ENCODE results near the gene CDHR3. TPM values are rescaled to one million over a fixed set of nuclear protein-coding genes. Genes with fewer than 3 reads are reported as not detected.

CDHR3 gene
- total RNA-seq, 1 donor from 2014 or later: 5.7 TPM

DNA sequence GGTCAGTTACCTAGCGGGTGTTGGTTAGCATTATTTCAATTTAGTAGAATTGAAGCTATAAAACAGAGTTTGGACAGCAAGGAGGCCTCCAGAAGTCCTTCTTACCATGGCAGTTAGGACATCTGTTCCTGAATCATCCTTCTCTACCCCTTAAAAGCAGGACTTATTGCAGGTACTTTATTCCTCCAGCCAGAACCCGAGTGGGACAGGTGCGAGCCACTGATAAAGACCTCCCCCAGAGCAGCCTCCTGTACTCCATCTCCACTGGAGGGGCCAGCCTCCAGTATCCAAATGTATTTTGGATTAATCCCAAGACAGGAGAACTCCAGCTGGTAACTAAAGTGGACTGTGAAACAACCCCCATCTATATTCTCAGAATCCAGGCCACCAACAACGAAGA, 54.6 kb downstream of the CDHR3 start:
- no peaks in the 10 kb centered on the region for H3K27me3 ChIP-seq
- H3K36me3 ChIP-seq: no peaks in the 10 kb centered on the region
- TF ChIP-seq, protein P1, sequence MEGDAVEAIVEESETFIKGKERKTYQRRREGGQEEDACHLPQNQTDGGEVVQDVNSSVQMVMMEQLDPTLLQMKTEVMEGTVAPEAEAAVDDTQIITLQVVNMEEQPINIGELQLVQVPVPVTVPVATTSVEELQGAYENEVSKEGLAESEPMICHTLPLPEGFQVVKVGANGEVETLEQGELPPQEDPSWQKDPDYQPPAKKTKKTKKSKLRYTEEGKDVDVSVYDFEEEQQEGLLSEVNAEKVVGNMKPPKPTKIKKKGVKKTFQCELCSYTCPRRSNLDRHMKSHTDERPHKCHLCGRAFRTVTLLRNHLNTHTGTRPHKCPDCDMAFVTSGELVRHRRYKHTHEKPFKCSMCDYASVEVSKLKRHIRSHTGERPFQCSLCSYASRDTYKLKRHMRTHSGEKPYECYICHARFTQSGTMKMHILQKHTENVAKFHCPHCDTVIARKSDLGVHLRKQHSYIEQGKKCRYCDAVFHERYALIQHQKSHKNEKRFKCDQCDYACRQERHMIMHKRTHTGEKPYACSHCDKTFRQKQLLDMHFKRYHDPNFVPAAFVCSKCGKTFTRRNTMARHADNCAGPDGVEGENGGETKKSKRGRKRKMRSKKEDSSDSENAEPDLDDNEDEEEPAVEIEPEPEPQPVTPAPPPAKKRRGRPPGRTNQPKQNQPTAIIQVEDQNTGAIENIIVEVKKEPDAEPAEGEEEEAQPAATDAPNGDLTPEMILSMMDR (IDR thresholded peaks at IDR 0.05): no peak
- no peak overlapping the region for H3K27ac ChIP-seq
- no peak for DNase-seq (ENCODE audit: low spot score in 2 of 2)
- intact Hi-C loops (cut with DNase I): no loop called here
- no peaks in the 10 kb centered on the region for H3K9me3 ChIP-seq
- H3K4me1 ChIP-seq: no peaks in the 10 kb centered on the region
- H3K4me3 ChIP-seq: no peak overlapping the region

DNA sequence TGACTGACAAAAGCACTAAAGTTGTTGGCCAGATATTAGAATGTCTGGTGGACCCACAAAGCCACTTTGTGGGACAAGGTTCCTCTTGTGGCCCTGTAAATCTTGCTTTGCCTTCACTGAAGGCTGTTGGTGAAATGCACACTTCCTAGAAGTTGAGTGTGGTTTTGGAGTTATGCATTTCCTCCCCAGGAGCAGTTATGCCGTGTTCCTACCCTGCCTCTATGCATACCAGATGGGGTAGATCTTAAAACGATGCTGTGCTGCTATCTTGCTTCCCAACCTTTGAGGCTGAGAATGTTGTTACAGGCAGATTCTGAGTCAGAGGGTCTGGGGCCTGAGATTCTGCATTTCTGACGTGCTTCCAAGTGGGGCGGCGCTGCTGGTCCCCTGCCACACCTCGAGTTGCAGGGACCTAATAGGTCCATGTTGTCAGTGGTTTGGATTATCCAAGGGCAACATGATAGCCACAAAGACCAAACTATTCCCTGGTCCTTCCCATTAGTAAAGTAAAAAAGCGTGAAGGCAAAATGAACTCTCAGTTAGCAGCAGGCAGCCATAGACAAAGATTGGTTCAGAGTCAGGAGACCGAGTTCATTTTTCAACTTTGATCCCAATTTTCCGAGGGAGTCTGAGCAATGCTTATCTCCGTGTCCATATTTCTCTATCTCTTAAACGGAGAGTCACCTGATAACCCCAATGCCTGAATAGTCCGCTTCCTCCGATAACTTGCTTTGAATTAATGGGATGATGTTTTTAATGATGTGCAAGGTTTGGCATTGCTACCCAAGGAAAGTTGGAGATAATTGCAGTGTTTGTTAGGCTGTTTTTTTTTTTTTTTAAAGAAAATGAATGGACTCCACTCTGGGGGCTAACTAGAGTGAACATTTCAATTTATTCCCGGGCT, 55.8 kb downstream of the CDHR3 start:
- Histone ChIP-seq H3K27me3 (no peaks in the 10 kb centered on the region), H3K4me3 (no peak overlapping the region), H3K27ac (no peak overlapping the region), H3K36me3 (no peaks in the 10 kb centered on the region), H3K9me3 (no peaks in the 10 kb centered on the region), H3K4me1 (no peaks in the 10 kb centered on the region)
- TF ChIP-seq, protein P1 (IDR thresholded peaks at IDR 0.05): no peak
- intact Hi-C loops (cut with DNase I): no loop called here
- no peak for DNase-seq (ENCODE audit: low spot score in 2 of 2)

DNA sequence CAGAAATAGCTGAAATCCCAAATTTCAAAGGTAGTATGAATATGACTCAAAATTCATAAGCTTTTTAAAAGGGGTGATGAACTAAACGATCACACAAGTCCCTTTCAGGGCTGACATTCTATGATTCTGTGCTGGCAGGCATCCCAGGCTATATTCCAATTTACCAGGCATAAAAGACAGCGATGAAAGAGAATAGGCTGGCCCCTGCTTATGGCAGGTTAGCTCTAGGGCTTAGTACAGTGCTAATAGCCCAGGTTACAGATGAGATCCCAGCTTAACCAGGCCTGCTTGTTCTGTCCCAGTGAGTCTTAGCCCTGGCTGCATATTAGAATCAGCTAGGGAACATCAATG, 56.4 kb downstream of the CDHR3 start:
- DNase-seq (ENCODE audit: low spot score in 2 of 2): no peak

DNA sequence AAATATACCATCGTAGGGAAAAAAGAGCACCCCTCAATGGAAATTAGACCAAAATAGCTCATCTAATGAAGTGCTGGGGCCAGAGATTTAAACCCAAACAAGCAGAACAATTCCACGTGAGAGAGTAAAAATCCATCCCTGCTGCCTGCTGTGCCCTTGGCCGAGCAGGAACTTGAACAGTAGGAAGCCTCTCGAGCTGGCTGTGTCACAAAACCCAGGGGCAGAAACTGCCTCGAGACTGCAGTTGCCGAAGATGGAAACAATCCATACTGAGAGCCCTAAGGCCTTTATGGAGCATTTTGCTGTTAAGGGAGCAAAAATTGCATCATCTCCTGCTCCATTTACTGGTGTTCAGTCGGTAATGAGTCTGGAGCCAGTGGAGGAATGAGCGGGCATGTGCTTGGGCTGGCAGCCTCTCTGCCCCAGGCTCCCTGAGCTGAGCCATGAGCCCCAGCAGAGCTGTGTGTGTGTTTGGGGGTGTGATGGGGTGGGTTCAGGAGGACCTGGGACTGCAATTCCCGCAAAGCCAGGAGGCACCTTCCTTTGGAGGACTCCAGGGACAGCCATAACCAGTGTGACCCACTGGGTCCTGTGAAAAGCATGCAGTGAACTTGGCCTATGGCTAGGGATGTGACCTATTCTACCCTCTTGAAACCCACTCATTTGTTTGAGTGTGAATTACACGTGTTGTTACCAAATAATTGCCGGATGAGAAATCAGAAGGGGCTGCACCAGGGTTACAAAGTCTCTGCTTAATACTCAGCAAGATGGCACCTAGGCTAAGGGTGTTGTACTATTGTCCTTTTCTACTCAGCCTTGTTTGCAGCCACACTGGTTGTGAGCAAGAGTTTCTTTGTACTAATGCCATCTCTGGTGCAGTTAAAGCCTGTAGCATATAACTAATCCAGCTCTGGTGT, 58.3 kb downstream of the CDHR3 start:
- TF ChIP-seq, protein P1 (IDR thresholded peaks at IDR 0.05): no peak
- H3K9me3 ChIP-seq: no peaks in the 10 kb centered on the region
- no peaks in the 10 kb centered on the region for H3K27me3 ChIP-seq
- no peak overlapping the region for H3K27ac ChIP-seq
- H3K4me3 ChIP-seq: no peak overlapping the region
- H3K36me3 ChIP-seq: no peaks in the 10 kb centered on the region
- H3K4me1 ChIP-seq: no peaks in the 10 kb centered on the region
- DNase-seq (ENCODE audit: low spot score in 2 of 2): no peak
- intact Hi-C loops (cut with DNase I): no loop called here

More for the DNA sequence above, 56.4 kb downstream of the CDHR3 start:
- no peak overlapping the region for H3K27ac ChIP-seq
- no peaks in the 10 kb centered on the region for H3K36me3 ChIP-seq
- no peak overlapping the region for H3K4me3 ChIP-seq
- TF ChIP-seq, protein P1 (IDR thresholded peaks at IDR 0.05): no peak
- intact Hi-C loops (cut with DNase I): no loop called here
- H3K27me3 ChIP-seq: no peaks in the 10 kb centered on the region
- no peaks in the 10 kb centered on the region for H3K9me3 ChIP-seq
- H3K4me1 ChIP-seq: no peaks in the 10 kb centered on the region

DNA sequence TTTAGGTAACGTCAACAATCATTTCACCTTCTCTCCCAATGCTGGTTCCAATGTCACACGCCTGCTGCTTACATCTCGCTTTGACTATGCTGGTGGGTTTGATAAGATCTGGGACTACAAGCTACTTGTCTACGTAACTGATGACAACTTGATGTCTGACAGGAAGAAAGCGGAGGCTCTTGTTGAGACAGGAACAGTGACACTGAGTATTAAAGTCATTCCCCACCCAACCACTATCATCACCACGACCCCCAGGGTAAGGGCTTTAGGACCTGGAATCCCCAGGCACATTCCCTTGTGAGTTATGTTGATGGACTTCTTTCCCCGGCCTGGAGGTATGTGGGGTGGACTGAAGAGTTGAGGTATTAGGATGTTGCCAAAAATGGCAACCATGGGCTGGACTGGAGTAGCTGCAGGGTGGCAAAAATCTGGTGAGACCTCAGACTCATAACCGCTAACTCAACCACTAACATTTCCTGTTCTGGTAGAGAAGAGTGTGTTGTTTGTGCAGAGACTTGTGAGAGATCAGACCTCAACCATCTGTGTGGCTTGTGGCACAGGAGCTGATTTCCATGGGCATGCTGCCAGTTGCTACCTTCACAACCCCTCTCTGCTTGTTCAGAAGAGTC, 59.2 kb downstream of the CDHR3 start:
- no peaks in the 10 kb centered on the region for H3K9me3 ChIP-seq
- H3K4me3 ChIP-seq: no peak overlapping the region
- no peaks in the 10 kb centered on the region for H3K36me3 ChIP-seq
- TF ChIP-seq, protein P1 (IDR thresholded peaks at IDR 0.05): no peak
- no peaks in the 10 kb centered on the region for H3K4me1 ChIP-seq
- DNase-seq (ENCODE audit: low spot score in 2 of 2): no peak
- intact Hi-C loops (cut with DNase I): no loop called here
- H3K27me3 ChIP-seq: no peaks in the 10 kb centered on the region
- H3K27ac ChIP-seq: no peak overlapping the region
